ENCODE data around the gene ZNF248.
"Not testable (repeated sequence)": the region's sequence is repeated elsewhere in the genome, so short reads cannot be mapped to it uniquely, and the experiment has no call there.

The ZNF248 gene

DNA sequence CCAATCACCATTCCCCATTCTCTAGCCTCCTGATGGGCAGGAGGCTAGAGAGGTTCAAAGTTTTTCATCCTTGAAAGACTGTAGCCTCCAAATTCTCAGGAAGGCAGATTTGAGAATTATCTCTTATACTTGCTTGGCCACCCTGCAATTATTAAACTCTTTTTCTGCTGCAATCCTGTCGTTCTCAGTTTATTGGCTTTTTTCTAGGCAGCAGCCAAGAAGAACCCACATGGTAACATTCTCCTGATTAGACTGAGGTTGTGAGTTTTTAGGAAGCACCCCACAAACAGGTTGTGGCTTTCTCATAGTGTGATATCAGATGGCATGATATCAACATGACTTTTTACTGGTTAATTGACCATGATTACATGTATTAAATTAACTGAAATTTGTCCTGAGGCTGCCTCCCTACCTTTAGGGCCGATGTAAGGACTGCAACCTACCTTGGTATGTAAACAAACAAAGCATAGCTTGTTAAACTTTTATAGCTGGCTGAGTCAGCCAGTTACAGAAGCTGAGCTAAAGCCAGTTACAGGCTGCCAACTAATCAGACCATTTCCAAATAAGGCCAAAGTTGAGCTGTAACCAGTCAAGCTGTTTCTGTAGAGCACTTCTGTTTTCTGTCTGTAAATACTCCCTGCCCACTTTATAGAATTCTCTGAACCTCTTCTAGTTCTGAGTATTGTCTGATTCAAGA is 3.2 kb upstream of the ZNF248 start:
- peaks cover 29% of the 10 kb centered on the region for H3K4me1 ChIP-seq (ENCODE audit: control insufficient read depth, insufficient read depth, low read length)
- peak overlapping the region; percentile 9 for H3K4me3 ChIP-seq (ENCODE audit: low read length)
- no peak overlapping the region for H3K9ac ChIP-seq (ENCODE audit: low read length)
- H3K27ac ChIP-seq (ENCODE audit: low read depth, low read length), result peak overlapping the region; percentile 100
- H3K27me3 ChIP-seq (ENCODE audit: control insufficient read depth, insufficient read depth, low read length), result no peaks in the 10 kb centered on the region
- no peaks in the 10 kb centered on the region for H3K36me3 ChIP-seq (ENCODE audit: control insufficient read depth, insufficient read depth, low read length)

GRCh38 chr10:37859270-37859669 is 1.9 kb upstream of the ZNF248 start:
- not testable (repeated sequence) for H3K4me3 ChIP-seq (ENCODE audit: low read length); H3K9ac ChIP-seq (ENCODE audit: low read length); H3K27me3 ChIP-seq (ENCODE audit: control insufficient read depth, insufficient read depth, low read length); H3K36me3 ChIP-seq (ENCODE audit: control insufficient read depth, insufficient read depth, low read length)
- Histone ChIP-seq H3K4me1 (ENCODE audit: control insufficient read depth, insufficient read depth, low read length) (peaks cover 29% of the 10 kb centered on the region), H3K27ac (ENCODE audit: low read depth, low read length) (peak overlapping the region; percentile 100)

- Histone ChIP-seq H3K27ac (ENCODE audit: low read depth, low read length) (peak overlapping the region; percentile 100), H3K36me3 (ENCODE audit: control insufficient read depth, insufficient read depth, low read length) (no peaks in the 10 kb centered on the region), H3K4me3 (ENCODE audit: low read length) (peak overlapping the region; percentile 81), H3K4me1 (ENCODE audit: control insufficient read depth, insufficient read depth, low read length) (peaks cover 29% of the 10 kb centered on the region), H3K27me3 (ENCODE audit: control insufficient read depth, insufficient read depth, low read length) (no peaks in the 10 kb centered on the region), H3K9ac (ENCODE audit: low read length) (peak overlapping the region; percentile 53)
Observed at GRCh38 chr10:37856881-37857286, 526 bp downstream of the ZNF248 start.

DNA sequence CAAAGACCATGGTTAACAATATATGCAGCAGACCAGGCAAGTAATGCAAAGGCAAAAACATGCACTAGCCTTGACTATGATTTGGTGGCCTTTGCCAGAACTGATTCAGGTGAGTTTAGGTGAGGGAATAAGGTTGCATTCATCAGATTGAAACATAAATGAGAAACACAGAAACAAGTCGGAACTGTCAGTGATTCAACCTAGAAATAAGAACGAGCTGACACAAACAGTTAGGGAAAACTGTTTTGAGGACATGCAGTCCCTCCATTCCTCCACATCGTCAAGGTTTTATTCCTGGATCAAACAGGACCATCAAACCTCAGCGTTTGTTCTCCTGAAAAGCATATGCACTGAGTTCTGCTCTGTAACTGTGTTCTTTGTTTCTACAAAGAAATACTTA is 1.8 kb downstream of the ZNF248 start:
- Histone ChIP-seq H3K4me3 (ENCODE audit: low read length) (peak overlapping the region; percentile 81), H3K9ac (ENCODE audit: low read length) (no peak overlapping the region), H3K36me3 (ENCODE audit: control insufficient read depth, insufficient read depth, low read length) (no peaks in the 10 kb centered on the region), H3K27me3 (ENCODE audit: control insufficient read depth, insufficient read depth, low read length) (no peaks in the 10 kb centered on the region), H3K4me1 (ENCODE audit: control insufficient read depth, insufficient read depth, low read length) (peaks cover 22% of the 10 kb centered on the region), H3K27ac (ENCODE audit: low read depth, low read length) (peak overlapping the region; percentile 100)

- Histone ChIP-seq H3K4me1 (ENCODE audit: control insufficient read depth, insufficient read depth, low read length) (peaks cover 12% of the 10 kb centered on the region), H3K4me3 (ENCODE audit: low read length) (peak overlapping the region; percentile 9), H3K36me3 (ENCODE audit: control insufficient read depth, insufficient read depth, low read length) (no peaks in the 10 kb centered on the region), H3K9ac (ENCODE audit: low read length) (no peak overlapping the region), H3K27ac (ENCODE audit: low read depth, low read length) (peak overlapping the region; percentile 27), H3K27me3 (ENCODE audit: control insufficient read depth, insufficient read depth, low read length) (no peaks in the 10 kb centered on the region)
Observed at GRCh38 chr10:37854626-37855025, 2.8 kb downstream of the ZNF248 start.

DNA sequence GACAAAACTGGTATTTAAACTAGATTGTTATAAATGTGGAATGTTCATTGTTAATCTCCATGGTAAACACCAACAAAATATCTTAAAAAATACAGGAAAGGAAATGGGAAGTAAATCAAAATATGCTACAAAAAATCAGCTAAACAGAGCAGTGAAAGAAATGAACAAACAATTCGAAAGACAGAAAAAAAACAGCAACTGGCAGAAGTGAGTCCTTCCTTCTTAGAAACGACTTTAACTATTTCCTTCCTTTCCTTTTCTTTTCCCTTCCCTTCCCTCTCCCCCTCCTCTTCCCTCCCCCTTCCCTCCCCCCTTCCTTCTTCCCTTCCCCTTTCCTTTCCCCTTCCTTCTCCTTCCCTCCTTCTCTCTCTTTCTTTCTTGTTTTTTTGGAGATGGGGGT is 12.8 kb downstream of the ZNF248 start:
- no peak overlapping the region for H3K4me3 ChIP-seq (ENCODE audit: low read length)
- H3K27me3 ChIP-seq (ENCODE audit: control insufficient read depth, insufficient read depth, low read length), result no peaks in the 10 kb centered on the region
- no peak overlapping the region for H3K9ac ChIP-seq (ENCODE audit: low read length)
- no peaks in the 10 kb centered on the region for H3K36me3 ChIP-seq (ENCODE audit: control insufficient read depth, insufficient read depth, low read length)
- no peaks in the 10 kb centered on the region for H3K4me1 ChIP-seq (ENCODE audit: control insufficient read depth, insufficient read depth, low read length)
- no peak overlapping the region for H3K27ac ChIP-seq (ENCODE audit: low read depth, low read length)

DNA sequence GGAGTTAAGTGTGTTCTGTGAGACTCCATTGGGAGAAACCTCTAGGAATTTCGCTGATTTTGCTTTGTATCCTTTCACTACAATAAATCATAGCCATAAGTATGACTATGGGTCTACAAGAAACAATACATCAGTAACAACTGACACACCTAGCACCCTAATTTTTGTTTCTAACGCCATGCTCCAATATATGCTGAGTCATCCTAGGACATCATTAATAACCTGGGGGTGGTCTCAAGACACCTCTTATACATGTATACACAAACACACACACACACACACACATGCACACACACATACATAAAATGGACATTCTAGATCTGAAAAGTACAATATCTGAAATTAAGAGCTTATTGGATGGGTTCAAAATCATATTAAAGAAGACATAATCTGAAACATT is 18.2 kb downstream of the ZNF248 start:
- no peak overlapping the region for H3K9ac ChIP-seq (ENCODE audit: low read length)
- no peaks in the 10 kb centered on the region for H3K27me3 ChIP-seq (ENCODE audit: control insufficient read depth, insufficient read depth, low read length)
- no peak overlapping the region for H3K27ac ChIP-seq (ENCODE audit: low read depth, low read length)
- H3K4me3 ChIP-seq (ENCODE audit: low read length), result no peak overlapping the region
- no peaks in the 10 kb centered on the region for H3K4me1 ChIP-seq (ENCODE audit: control insufficient read depth, insufficient read depth, low read length)
- H3K36me3 ChIP-seq (ENCODE audit: control insufficient read depth, insufficient read depth, low read length), result peaks cover 8% of the 10 kb centered on the region

GRCh38 chr10:37831495-37832333 is 25.7 kb downstream of the ZNF248 start:
- Histone ChIP-seq H3K27ac (ENCODE audit: low read depth, low read length) (no peak overlapping the region), H3K4me1 (ENCODE audit: control insufficient read depth, insufficient read depth, low read length) (no peaks in the 10 kb centered on the region), H3K36me3 (ENCODE audit: control insufficient read depth, insufficient read depth, low read length) (peaks cover 41% of the 10 kb centered on the region), H3K4me3 (ENCODE audit: low read length) (no peak overlapping the region), H3K9ac (ENCODE audit: low read length) (no peak overlapping the region), H3K27me3 (ENCODE audit: control insufficient read depth, insufficient read depth, low read length) (no peaks in the 10 kb centered on the region)

- Histone ChIP-seq H3K27me3 (ENCODE audit: control insufficient read depth, insufficient read depth, low read length) (no peaks in the 10 kb centered on the region), H3K4me1 (ENCODE audit: control insufficient read depth, insufficient read depth, low read length) (no peaks in the 10 kb centered on the region), H3K9ac (ENCODE audit: low read length) (no peak overlapping the region), H3K27ac (ENCODE audit: low read depth, low read length) (no peak overlapping the region), H3K4me3 (ENCODE audit: low read length) (no peak overlapping the region), H3K36me3 (ENCODE audit: control insufficient read depth, insufficient read depth, low read length) (peaks cover 21% of the 10 kb centered on the region)
Observed at GRCh38 chr10:37826806-37827205, 30.6 kb downstream of the ZNF248 start.

- Histone ChIP-seq H3K27me3 (ENCODE audit: control insufficient read depth, insufficient read depth, low read length) (no peaks in the 10 kb centered on the region), H3K27ac (ENCODE audit: low read depth, low read length) (no peak overlapping the region), H3K36me3 (ENCODE audit: control insufficient read depth, insufficient read depth, low read length) (no peaks in the 10 kb centered on the region), H3K4me3 (ENCODE audit: low read length) (no peak overlapping the region), H3K4me1 (ENCODE audit: control insufficient read depth, insufficient read depth, low read length) (no peaks in the 10 kb centered on the region), H3K9ac (ENCODE audit: low read length) (no peak overlapping the region)
Observed at GRCh38 chr10:37821237-37821636, 36.2 kb downstream of the ZNF248 start.

- Histone ChIP-seq H3K9ac (ENCODE audit: low read length) (no peak overlapping the region), H3K4me1 (ENCODE audit: control insufficient read depth, insufficient read depth, low read length) (no peaks in the 10 kb centered on the region), H3K27me3 (ENCODE audit: control insufficient read depth, insufficient read depth, low read length) (no peaks in the 10 kb centered on the region), H3K27ac (ENCODE audit: low read depth, low read length) (no peak overlapping the region), H3K36me3 (ENCODE audit: control insufficient read depth, insufficient read depth, low read length) (no peaks in the 10 kb centered on the region), H3K4me3 (ENCODE audit: low read length) (no peak overlapping the region)
Observed at GRCh38 chr10:37819797-37820196, 37.6 kb downstream of the ZNF248 start.

- no peaks in the 10 kb centered on the region for H3K4me1 ChIP-seq (ENCODE audit: control insufficient read depth, insufficient read depth, low read length)
- no peaks in the 10 kb centered on the region for H3K27me3 ChIP-seq (ENCODE audit: control insufficient read depth, insufficient read depth, low read length)
- H3K36me3 ChIP-seq (ENCODE audit: control insufficient read depth, insufficient read depth, low read length), result no peaks in the 10 kb centered on the region
- H3K27ac ChIP-seq (ENCODE audit: low read depth, low read length), result no peak overlapping the region
- H3K9ac ChIP-seq (ENCODE audit: low read length), result no peak overlapping the region
- H3K4me3 ChIP-seq (ENCODE audit: low read length), result no peak overlapping the region
Observed at GRCh38 chr10:37816290-37816689, 41.1 kb downstream of the ZNF248 start.

- Histone ChIP-seq H3K27ac (ENCODE audit: low read depth, low read length) (no peak overlapping the region), H3K36me3 (ENCODE audit: control insufficient read depth, insufficient read depth, low read length) (no peaks in the 10 kb centered on the region), H3K4me1 (ENCODE audit: control insufficient read depth, insufficient read depth, low read length) (no peaks in the 10 kb centered on the region), H3K27me3 (ENCODE audit: control insufficient read depth, insufficient read depth, low read length) (no peaks in the 10 kb centered on the region), H3K9ac (ENCODE audit: low read length) (no peak overlapping the region), H3K4me3 (ENCODE audit: low read length) (no peak overlapping the region)
Observed at GRCh38 chr10:37813763-37814162, 43.6 kb downstream of the ZNF248 start.

Data from rectal smooth muscle tissue (tissue), 1 donor.